ENCODE data around the gene MRFAP1L1.
A peak's percentile ranks its signal among the peaks of the same experiment; 100 is the strongest.

The MRFAP1L1 gene

GRCh38 chr4:6716018-6716911 lies 6.6 kb upstream of the MRFAP1L1 start, which contains the start of gene BLOC1S4:
BLOC1S4 (plus strand) TSS chr4:6716174; CDS start chr4:6716210, 36 bp downstream.
- DNase-seq (ENCODE audit: low read depth, low spot score) = peak; percentile 97

DNA sequence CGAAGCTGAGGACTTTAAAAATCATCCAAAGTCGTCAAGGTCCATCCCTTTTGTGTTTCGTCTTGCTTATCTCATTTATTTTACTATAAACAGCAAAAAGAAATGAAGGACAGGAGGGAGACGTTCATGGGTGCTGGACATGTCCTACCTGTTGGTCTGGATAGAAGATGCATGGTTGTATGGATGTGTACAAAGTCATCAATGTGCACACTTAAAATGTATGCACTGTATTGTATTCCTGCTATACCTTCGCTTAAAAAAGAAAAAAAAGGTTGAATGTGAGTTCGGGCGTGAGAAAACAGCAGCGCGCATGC lies 6.0 kb upstream of the MRFAP1L1 start:
- no peak for DNase-seq (ENCODE audit: low read depth, low spot score)

DNA sequence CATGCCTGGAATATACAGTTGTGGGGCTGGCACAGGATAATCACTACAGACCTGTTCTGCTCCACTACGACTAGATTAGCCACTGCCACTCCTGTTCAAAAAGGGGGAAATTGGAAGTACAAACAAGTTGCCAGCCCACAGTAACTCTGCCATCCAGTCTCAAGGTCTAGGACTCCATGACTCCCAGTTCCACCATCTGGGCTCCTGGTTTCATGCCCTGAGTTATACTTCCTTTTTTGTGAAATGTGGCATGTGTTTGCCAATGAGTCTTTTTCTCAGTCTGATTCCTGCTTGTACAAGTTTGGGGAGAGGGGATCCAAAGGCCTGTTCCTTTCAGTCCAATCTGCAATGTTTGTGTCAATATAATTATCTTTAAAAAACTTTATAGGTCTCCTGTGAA lies 5.3 kb upstream of the MRFAP1L1 start:
- DNase-seq (ENCODE audit: low read depth, low spot score) = no peak

GRCh38 chr4:6710996-6711395 lies 1.3 kb upstream of the MRFAP1L1 start:
- no peak for DNase-seq (ENCODE audit: low read depth, low spot score)

DNA sequence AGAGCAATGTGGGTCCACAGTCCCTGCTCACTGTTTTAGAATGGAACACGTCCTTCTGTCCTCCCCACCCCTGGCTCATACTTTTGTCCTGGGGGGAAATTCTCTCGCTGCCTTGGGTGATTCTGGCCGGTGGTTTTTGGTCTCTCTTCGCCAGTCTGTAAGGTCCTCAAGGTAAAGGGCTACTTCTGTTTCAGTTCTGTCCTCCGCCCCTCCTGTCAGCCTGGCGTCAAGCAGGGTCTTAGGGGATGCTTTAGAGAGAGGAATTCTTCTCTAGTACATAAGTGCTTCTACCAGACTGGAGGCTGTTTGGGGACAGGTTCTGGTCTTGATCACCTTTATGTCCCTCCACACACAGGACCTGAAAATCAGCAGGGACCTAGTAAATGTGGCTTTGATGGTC lies 617 bp upstream of the MRFAP1L1 start:
- DNase-seq (ENCODE audit: low read depth, low spot score) = no peak

GRCh38 chr4:6706173-6706572 lies 3.5 kb downstream of the MRFAP1L1 start:
- DNase-seq (ENCODE audit: low read depth, low spot score) = no peak

GRCh38 chr4:6705646-6706045 lies 4.0 kb downstream of the MRFAP1L1 start:
- DNase-seq (ENCODE audit: low read depth, low spot score) = peak; percentile 29

DNA sequence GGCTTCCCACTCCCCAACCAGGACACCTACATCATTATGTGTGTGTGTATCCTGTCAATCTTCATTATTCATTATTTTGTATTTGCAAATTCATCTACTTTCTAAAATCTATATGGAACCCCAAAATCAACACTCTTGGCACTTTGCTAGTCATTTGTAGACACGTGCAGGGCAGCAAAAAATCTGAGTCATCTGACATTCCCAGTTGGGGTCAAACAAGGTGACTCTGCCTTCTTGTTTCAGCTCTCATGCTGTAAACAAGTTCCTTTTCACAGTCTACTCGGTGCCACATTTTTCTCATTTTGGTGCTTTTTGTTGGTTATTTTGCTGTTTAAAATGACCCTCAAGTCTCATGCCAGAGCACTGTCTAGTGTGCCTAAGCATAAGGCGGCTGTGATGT lies 5.9 kb downstream of the MRFAP1L1 start:
- DNase-seq (ENCODE audit: low read depth, low spot score) = no peak

GRCh38 chr4:6702761-6703160 lies 6.9 kb downstream of the MRFAP1L1 start:
- no peak for DNase-seq (ENCODE audit: low read depth, low spot score)

GRCh38 chr4:6701371-6701770 lies 8.3 kb downstream of the MRFAP1L1 start:
- no peak for DNase-seq (ENCODE audit: low read depth, low spot score)

GRCh38 chr4:6699903-6700302 lies 9.8 kb downstream of the MRFAP1L1 start:
- no peak for DNase-seq (ENCODE audit: low read depth, low spot score)

- no peak for DNase-seq (ENCODE audit: low read depth, low spot score)
These were observed 10.3 kb downstream of the MRFAP1L1 start for GRCh38 chr4:6699388-6699787.

DNA sequence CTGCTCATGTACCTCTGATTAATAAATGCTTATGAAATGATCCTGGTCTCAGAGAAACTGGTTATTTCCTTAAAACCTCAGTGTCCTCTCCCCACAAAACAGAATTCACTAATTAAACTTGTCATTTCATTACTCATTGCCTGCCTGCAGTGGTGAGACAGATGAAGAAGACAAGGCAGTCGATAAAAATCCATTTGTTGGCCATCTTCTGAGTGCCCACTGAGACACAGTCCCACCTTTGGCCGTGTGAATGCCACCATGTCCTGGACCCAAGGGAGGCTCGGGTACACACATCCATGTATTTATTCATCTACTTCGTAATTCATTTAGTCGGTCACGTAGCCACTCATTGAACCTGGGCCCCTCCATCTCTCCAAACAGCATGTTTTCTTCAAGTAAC lies 12.5 kb downstream of the MRFAP1L1 start:
- no peak for DNase-seq (ENCODE audit: low read depth, low spot score)

DNA sequence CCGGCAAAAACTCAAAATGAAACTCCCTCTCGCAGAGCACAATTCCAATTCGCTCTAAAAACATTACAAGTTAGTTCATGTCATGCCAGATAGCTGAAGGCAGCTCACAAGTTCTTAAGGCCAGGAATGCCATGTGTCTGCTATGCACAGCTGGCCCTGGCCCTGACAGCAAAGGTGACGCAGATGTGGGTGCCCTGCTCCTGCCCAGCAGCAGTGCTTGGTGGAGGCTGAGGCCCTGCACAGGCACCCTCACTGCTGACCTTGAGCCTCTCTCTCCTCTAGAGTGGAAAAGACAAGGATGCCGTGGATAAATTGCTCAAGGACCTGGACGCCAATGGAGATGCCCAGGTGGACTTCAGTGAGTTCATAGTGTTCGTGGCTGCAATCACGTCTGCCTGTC lies 13.1 kb downstream of the MRFAP1L1 start:
- DNase-seq (ENCODE audit: low read depth, low spot score) = no peak

GRCh38 chr4:6695660-6696610 lies 13.7 kb downstream of the MRFAP1L1 start:
- DNase-seq (ENCODE audit: low read depth, low spot score) = no peak

- DNase-seq (ENCODE audit: low read depth, low spot score) = no peak
These were observed 15.3 kb downstream of the MRFAP1L1 start for GRCh38 chr4:6694177-6694901.

- DNase-seq (ENCODE audit: low read depth, low spot score) = no peak
These were observed 16.2 kb downstream of the MRFAP1L1 start, which contains the start of gene S100P for GRCh38 chr4:6693231-6694176. S100P (plus strand) TSS chr4:6693878; CDS start chr4:6693933, 55 bp downstream.

DNA sequence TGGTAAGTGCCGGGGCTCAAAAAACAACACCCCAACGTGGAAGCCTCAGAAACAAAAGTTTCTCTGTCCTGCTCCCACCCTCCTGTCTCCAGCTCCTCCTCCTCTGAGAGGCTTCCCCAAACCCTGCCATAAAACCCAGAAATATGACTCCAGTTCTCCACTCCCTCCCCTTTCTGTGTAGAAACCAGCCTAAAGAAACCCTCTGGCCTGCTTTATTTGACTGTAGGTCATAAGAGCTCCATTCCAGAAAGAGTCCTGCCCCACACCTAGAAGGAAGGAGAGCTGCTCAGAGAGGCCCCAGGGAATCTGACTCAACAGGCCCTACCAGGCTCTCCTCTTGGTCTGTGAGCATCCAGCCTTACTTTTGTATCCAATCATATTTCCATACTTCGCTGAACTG lies 16.9 kb downstream of the MRFAP1L1 start:
- DNase-seq (ENCODE audit: low read depth, low spot score) = no peak

DNA sequence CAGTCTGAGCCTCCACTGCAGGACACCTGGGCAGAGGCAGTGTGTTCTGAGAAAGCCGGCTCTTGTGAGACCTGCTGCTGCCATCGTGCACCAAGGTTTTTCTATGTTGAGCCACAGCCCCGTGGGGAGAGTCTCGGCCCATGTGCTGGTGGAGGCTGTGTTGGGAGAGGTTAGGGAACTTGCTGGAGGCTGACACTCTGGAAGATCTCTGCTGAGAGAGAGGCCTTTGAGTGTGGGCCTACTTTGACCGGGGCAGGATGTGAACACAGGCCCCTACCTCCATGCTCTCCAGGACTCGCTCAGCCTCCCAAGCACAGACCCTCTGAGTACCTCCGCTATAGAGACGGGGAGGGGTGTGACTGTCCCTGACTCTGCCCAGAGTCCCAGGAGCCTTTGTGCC lies 17.3 kb downstream of the MRFAP1L1 start:
- DNase-seq (ENCODE audit: low read depth, low spot score) = no peak

- no peak for DNase-seq (ENCODE audit: low read depth, low spot score)
These were observed 20.1 kb downstream of the MRFAP1L1 start for GRCh38 chr4:6689506-6689960.

Measured in astrocyte of the hippocampus (primary cell).